NCI-H1048 (cell line): Measurements from ENCODE around the gene SIGLECL1.
"Not testable (repeated sequence)": the region's sequence is repeated elsewhere in the genome, so short reads cannot be mapped to it uniquely, and the experiment has no call there.

Experiments used
- DNase-seq: peaks from one replicate; lab custom pipeline; 2025; lab: John Stamatoyannopoulos, UW

SIGLECL1 gene

GRCh38 chr19:51250786-51251467, at the start of gene SIGLECL1:
Gene SIGLECL1 (plus strand): TSS chr19:51251080. CDS start chr19:51264073, 12,993 bp downstream.
- no peak for DNase-seq

GRCh38 chr19:51201712-51202111, 49.2 kb upstream of the SIGLECL1 start:
- DNase-seq = no peak

DNA sequence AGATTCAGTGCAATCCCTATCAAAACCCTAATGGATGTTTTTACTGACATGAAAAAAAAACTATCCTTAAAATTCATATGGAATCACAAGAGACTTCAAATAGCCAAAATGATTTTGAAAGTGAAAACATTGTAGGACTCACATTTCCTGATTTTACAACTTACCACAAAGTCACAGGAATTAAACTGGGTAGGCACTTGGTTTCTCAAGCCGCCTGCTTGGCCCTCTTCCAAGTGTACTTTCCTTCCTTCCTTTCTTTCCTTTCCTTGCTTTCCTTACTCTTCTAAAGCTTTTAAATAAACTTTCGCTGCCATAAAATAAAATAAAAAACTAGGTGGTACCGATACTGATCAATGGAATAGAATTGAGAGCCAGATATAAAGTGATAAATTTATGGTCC, 47.0 kb upstream of the SIGLECL1 start:
- no peak for DNase-seq

- DNase-seq = no peak
These were observed 46.6 kb upstream of the SIGLECL1 start for GRCh38 chr19:51204321-51204720.

DNA sequence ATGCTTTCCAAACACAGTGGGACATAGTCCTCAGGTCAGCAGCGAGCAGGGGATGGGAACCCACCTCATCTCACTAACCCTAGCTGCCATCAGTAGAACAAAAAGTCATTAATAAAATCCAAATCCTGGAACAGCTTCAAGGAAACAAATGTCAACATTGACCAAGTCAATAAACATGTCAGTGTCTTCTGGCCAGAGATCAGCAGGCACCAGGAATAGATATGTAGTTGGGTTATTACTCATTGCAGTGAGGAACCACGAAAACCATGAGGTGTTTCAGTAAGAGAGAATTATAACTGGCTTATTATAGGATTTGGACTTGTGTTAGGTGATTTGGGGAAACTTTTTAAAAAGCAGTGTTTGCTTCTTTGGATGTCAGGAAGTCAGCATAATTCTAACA, 43.1 kb upstream of the SIGLECL1 start:
- no peak for DNase-seq

- DNase-seq = no peak
These were observed 40.6 kb upstream of the SIGLECL1 start for GRCh38 chr19:51210191-51210784.

DNA sequence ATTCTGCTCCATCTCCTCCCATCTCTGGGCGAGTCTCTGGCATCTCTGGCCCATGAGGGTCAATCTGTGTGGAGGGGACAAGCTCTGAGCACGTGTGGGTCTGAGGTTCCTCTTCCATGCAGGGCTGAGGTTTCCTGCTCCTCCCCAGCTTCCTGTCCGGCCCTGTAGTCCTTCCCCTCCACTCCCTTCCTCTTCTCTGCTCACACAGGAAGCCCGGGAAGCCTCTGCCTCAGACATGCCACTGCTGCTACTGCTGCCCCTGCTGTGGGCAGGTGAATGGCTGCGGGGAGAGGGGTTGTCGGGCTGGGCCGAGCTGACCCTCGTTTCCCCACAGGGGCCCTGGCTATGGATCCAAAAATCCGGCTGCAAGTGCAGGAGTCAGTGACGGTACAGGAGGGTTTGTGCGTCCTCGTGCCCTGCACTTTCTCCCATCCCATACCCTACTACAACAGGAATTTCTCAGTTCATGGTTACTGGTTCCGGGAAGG, 40.0 kb upstream of the SIGLECL1 start:
- DNase-seq = not testable (repeated sequence)

DNA sequence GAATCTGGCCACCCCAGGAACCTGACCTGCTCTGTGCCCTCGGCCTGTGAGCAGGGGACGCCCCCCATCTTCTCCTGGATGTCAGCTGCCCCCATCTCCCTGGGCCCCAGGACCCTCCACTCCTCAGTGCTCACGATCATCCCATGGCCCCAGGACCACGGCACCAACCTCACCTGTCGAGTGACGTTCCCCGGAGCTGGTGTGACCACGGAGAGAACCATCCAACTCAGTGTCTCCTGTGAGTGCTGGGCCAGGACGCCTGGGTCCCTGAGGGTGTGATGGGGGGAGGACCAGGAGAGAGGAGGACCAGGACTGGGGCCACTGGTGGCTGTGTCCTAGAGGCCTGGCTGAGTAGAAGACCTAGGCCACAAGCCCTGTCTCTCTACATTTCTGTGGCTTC, 39.0 kb upstream of the SIGLECL1 start:
- no peak for DNase-seq

DNA sequence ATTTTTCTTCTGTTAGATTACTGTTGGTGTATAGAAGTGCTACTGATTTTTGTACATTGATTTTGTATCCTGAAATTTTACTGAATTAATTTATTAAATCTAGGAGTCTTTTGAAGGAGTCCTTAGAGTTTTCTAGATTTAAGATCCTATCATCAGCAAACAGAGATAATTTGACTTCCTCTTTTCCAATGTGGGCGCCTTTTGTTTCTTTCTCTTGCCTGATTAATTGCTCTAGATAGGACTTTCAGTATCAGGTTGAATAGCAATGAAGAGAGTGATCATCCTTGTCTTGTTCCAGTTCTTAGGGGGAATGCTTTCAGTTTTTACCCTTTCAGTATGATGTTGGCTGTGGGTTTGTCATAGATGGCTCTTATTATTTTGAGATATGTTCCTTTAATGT, 31.6 kb upstream of the SIGLECL1 start:
- DNase-seq = no peak

DNA sequence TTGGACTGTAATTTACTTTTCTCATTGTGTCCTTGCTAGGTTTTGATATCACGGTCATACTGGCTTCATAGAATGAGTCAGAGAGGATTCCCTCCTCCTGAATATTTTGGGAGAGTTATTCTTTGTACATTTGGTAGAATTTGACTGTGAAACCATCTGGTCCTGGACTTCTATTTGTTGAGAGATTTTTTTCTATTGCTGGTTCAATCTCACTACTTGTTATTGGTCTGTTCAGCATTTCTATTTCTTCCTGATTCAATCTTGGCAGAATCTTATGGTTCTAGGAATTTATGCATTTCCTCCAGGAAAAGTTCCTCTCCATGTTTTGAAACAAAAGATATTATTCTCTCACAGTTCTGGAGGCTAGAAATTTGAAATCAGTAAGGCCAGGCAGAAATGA, 30.9 kb upstream of the SIGLECL1 start:
- no peak for DNase-seq

GRCh38 chr19:51220996-51221395, 29.9 kb upstream of the SIGLECL1 start:
- DNase-seq = no peak

DNA sequence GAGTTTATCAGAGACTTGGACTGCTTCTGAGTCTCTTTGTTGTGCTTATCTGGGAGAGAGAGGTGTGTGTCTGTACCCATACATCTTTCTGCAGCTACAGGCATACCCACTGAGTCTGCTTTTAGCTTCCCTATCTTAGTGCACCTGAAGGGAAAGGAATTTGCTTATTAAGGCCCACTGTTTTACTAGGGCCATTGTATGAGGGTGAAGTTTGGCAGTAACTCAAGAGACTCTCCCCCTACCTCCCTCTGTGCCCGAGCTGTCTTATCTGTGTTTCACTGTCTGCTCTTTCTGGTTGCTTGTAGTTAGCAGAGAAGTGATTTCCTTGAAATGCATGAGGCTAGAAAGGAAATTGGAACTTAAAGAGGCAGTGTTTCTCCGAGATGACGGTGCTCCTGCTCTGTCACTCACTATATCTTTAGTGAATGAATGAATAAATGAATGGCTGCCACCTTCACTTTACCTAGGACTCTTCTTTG, 26.7 kb upstream of the SIGLECL1 start:
- no peak for DNase-seq

- not testable (repeated sequence) for DNase-seq
These were observed 25.9 kb upstream of the SIGLECL1 start, which contains the start of gene CD33 for GRCh38 chr19:51224898-51225393. Gene CD33 (plus strand): TSS chr19:51225080. CDS start chr19:51225119, 39 bp downstream.

- no peak for DNase-seq
These were observed 24.8 kb upstream of the SIGLECL1 start for GRCh38 chr19:51226067-51226466.

DNA sequence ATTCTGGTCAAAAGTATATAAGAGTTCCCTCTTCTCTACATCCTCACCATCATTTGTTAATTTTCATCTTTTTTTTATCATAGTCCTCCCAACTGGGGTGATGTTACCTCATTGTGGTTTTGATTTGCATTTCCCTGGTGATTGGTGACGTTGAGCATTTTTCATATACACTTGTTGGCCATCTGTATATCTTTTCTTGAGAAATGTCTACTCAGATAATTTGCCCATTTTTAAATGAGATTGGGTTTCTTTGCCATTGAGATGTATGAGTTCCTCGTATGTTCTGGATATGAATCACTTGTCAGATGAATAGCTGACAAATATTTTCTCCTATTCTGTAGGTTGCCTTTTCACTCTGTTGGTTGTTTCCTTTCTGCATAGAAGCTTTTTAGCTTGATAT, 23.6 kb upstream of the SIGLECL1 start:
- DNase-seq = no peak

- DNase-seq = no peak
These were observed 22.9 kb upstream of the SIGLECL1 start for GRCh38 chr19:51227966-51228365.

GRCh38 chr19:51240866-51241265, 10.0 kb upstream of the SIGLECL1 start:
- DNase-seq = no peak

- no peak for DNase-seq
These were observed 7.8 kb upstream of the SIGLECL1 start for GRCh38 chr19:51242881-51243630.

DNA sequence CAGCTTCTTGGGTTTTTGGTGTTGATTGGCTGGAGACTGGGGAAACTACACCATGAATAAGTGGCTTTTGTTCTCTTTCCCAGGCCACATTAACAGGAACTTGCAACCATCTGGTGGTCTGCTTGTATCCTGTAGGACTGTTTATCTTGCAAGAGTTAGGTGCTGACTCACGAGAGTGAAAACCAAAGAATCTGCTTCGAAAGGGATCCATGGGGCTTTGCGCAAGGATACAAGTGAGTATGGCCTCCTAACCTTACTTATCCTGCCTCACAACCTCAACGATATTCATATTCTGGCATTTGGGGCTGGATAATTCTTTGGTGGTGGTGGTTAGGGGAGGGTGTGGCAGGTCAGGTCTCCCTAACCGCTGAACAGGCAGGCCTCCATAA, 4.7 kb upstream of the SIGLECL1 start:
- DNase-seq = no peak

GRCh38 chr19:51247972-51248590, 2.8 kb upstream of the SIGLECL1 start:
- DNase-seq = no peak

GRCh38 chr19:51251468-51251820, 564 bp downstream of the SIGLECL1 start:
- no peak for DNase-seq
